ENCODE data around the gene MATCAP1.

Gene MATCAP1

GRCh38 chr16:67183627-67184452 is at the start of gene MATCAP1:
Gene MATCAP1 (minus strand): TSS chr16:67183963. CDS start chr16:67180610, 3,353 bp downstream.
- peak; percentile 96 for DNase-seq

DNA sequence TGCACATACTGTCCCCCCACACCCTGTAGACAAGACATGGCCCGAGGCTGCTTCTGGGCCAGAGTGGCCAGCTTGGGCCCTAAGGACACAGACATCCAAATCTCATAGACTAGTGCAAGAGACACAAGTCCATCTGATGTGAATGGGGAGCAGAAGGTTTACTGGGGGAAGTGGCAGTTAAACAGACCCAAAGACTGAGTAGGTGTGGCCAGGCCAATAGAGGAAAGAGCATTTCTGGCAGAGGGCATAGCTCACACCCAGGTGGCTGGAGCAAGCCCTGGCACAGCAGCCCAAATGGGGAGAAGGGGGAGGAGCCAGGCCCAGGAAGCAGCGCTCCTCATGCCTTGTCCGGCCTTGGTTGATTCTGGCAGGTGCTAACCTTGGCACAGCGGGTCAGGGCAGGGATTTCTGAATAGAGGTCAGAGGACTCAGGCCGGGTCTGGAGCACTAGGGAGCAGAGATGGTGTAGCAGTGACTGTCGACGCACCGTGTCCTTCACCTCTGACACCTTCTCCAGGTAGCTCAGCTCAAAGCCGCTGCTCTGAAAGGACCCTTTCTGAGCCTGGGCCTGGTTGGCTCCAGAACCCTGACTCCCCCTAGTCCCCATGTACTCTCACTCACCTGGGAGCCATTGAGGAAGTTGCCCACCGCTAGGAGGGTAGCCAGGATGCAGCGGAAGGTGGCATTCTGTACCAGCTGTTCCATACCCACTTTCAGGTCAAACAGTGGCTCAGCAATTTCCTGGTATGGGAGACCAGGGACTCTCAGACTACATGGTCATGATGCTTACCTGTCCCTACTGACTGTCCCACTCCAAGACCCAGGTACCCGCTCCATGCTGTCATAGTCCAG is 47.3 kb upstream of the MATCAP1 start:
- DNase-seq = no peak

DNA sequence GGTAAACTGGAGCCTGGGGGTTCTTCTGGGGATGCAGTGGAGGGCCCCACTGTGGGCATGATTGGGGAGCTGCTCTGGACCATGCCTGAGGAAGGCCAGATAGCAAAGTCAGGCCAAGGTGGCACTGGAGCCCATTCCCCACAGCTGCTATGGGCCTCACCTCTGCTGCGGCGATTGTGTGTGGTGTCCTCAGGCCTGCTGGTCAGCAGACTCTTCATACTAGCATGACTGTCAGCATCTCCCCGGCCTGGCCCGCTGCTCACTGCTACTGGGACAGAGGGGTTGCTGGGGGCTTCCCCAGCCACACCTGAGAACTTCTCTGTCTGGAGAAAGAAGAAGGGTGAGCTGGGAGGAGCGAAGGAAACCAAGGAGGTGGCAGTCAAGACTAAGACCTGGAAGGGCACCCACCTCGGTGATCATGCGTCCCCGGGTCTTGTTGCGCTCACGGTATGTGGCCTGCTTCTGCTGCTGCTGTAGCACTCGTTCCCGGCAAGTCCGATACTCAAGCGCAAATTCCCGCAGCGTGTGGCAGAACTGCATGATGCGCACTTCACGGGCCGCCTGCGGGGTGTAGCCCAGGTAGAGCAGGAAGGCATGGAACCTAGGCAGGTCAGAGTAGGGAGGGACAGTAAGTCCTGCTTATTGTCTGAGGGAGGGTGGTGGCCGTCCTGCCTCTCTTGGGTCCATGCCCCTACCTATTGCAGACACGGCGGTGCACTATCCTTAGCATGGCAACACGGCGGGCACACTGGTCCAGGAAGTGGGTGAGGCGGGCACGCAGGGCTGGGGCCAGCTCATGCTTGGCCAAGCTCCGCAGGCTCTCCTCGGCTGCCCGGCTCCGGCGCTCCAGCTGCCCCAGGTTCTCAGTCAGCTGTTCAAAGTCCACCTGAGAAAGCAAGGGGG is 46.4 kb upstream of the MATCAP1 start:
- DNase-seq = no peak

- DNase-seq = no peak
These were observed 45.1 kb upstream of the MATCAP1 start for GRCh38 chr16:67228905-67229304.

- DNase-seq = no peak
These were observed 44.4 kb upstream of the MATCAP1 start for GRCh38 chr16:67228034-67228785.

DNA sequence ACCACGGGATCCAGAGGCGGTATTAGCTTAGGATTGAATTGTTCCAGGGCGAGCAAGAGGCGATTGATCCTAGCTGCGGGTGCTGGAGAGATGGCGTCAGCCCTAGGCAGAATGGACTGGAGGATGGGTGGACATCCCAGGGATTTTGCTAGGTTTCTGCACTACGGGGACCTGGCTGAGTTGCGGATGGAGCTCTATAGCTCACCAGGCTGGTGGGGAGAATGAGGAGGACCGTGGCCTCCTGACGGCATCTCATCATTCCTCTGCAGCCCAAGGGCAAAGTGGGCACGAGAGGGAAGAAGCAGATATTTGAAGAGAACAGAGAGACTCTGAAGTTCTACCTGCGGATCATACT is 43.8 kb upstream of the MATCAP1 start:
- no peak for DNase-seq

GRCh38 chr16:67226804-67227566 is 43.2 kb upstream of the MATCAP1 start, which contains the start of gene TMEM208:
Gene TMEM208 (plus strand): TSS chr16:67227130. CDS start chr16:67227219, 89 bp downstream.
- peak; percentile 97 for DNase-seq

GRCh38 chr16:67226295-67226803 is 42.6 kb upstream of the MATCAP1 start:
- DNase-seq = no peak

DNA sequence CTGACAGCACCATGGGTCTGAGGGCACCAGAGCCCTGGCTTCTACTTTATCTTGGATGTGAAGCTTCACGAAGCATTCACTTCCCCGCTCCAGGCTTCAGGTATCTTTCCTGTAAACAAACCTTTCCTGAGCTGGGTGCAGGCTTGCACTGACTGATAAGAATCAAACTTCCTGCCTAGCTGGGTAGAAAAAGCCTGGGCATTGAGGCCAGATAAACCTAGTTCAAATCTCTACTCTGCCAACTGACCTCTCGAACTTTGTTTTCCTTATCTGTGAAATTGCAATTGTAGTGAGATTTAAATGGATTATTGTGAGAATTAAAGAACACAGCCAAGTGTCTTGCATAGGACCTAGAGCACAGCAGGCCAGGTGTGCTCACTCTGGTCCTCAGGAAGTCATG is 40.2 kb upstream of the MATCAP1 start:
- DNase-seq = peak; percentile 22

DNA sequence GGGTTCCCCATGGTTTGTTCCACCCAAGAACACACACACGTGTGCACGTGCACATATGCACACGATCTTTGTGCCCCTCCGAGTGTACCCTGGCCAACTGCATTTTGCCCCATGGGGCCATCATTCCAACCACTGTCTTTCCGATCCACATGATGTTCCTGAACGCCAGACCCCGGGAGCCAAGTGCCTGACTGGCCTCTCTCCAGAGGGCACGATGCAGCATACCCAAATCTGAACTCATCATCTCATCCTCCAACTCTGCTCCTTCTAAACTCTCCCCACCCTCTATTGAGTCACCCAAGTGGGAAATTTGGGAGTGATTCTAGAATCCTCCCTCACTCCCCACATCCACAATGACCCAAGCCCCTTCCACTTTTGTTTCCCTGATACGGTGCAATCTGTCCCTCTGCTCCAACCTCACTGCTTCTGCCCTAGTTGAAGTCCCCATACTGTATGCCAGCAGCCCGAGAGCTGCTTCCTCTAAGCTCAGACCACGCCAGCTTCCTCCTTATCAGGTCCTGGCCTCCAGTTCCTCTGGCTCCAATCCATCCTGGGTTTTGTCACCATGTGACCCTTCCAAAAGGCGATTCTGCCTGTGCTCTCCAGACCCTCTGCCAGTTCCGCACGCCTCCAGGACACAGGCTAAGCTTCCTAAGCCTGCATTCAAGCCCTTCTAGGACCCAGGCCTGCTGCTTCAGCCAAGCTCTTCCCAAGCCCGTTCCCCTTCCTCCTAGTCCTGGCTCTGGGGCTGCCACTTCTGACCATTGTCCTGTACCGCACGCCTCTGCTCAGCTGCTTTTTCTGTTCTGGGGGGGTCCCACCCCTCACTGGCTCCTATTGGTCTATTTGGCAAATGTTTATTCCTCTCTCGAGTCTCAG is 33.1 kb upstream of the MATCAP1 start:
- no peak for DNase-seq

DNA sequence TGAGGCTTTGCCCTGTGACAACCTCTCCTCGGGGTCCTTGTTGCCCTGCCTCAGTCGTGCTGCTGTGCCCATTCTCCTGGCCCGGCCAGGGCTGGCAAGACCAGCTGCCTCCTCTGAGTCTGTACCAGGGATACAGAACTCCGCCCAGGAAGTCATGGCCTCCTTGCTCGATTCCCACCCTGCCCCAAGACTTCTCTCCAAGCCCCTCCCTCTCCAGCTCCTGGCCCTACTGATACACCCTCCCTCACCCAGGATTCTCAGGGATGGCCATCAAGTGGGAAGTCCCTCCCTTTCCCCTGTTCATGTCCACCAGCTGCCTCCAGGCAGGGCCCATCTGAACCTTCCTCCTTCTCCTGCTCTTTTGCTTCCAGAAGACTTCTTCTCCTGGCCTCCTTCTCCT is 31.9 kb upstream of the MATCAP1 start:
- no peak for DNase-seq

DNA sequence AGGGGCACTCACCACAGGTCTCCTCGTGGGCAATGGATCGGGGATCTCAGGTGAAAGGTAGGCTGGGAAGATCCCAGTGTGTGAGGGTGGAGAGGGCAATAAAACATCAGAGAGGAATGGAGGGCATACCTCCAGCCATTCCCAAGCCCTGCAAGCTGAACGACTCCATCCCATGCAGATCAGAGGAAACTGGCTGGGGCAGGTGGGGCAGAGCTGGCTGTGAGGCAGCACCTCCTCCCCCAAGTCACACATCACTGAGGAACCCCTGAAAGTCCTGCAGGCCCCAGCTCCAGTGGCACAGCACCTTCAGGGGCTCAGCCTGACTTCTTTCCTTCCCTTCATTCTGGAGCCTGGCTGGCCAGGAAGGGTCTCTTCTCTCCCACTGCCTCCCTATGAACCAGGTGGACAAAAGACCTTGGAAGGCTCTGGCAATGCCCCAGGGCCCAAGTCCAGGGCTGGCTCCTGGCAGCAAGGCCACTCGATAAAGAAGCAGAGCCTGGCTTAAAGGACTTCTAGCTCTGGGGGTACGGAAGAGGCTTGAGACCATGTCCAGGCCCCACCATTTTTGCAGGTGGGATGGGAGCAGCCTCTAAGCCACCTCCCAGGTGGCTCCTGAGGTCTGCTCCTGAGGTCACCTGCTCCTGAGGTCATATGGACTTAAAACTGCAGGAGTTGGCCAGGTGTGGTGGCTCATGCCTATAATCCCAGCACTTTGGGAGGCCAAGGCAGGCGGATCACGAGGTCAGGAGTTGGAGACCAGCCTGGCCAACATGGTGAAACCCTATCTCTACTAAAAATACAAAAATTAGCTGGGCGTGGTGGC is 29.6 kb upstream of the MATCAP1 start:
- no peak for DNase-seq

- DNase-seq = no peak
These were observed 29.0 kb upstream of the MATCAP1 start for GRCh38 chr16:67212766-67213165.

GRCh38 chr16:67211674-67212073 is 27.9 kb upstream of the MATCAP1 start:
- DNase-seq = no peak

DNA sequence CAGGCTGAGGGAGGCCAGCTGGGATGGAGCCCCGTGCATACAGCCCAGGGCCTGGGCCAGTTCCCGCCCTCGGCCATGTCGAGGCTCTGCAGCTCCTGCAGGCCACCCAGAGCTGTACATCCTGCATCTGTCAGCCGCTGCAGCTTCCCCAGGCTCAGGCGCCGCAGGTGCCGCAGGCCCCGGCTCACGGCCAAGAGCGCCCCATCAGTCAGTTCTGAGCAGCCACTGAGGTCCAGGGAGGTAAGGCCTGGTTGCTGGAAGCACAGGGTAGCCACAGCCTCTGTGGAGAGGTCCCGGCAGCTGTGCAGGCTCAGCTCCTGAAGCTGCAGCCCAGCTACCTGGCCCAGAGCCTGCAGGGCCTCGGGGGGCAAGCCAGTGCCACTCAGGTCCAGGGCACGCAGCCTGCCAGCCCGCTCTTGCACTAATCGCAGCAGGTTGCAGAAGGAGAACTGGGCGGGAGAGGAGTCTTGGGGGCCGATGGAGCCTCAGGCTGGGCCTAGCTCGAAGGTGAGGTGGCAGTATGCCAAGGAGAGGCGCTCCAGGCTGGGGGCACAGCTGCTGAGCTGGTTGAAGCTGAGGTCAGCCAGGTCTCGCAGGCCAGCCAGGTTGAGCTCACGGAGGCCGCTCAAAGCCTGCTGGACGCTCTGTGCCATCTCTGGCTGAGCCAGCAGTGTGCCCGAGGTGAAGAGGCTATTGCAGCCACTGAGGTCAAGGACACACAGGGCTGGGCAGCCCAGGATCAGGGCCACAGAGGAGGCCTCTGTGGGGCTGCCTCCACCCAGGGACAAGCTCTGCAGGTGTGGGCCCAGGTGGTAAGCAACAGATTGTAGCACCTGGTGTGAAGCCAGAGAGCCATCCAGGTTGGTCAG is 26.5 kb upstream of the MATCAP1 start:
- DNase-seq = no peak

DNA sequence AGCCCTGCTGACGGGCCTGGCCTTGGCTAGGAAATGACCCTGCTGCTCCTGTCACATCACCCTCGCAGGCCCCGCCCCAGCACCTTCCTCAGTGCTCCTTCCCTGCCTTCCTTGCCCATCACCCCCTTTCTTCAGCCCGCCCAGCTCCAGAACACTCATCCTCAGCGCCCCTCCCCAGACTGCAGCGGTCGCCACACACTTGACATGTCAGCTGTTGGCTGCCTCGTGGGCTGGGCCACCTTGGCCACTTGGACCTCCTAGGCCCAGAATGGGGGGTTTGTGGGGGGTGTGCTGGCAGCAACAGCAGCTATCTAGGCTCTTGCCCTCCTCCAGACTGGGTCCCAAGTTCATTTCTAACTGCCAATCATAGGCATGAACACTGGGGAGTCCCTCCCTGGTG is 25.8 kb upstream of the MATCAP1 start:
- no peak for DNase-seq

- no peak for DNase-seq
These were observed 24.6 kb upstream of the MATCAP1 start for GRCh38 chr16:67208154-67208896.
